Activated CD4-positive, CD25-positive, alpha-beta regulatory T cell treated with anti-CD3 and anti-CD28 coated beads, Interleukin-2, amount 50 U/mL, for 24 hours (primary cell): ENCODE results near the gene IFI35.
"Not testable (repeated sequence)": the region's sequence is repeated elsewhere in the genome, so short reads cannot be mapped to it uniquely, and the experiment has no call there.

Experiments
- ATAC-seq, 2 donors: fragments of 150-1000 bp; cut with Tn5 transposase; one replicate each; pipeline ENCODE4 v1.10.0; 2021; ENCODE audit warnings: mild to moderate bottlenecking in 1 of 2, moderate library complexity in 1 of 2

IFI35 gene

DNA sequence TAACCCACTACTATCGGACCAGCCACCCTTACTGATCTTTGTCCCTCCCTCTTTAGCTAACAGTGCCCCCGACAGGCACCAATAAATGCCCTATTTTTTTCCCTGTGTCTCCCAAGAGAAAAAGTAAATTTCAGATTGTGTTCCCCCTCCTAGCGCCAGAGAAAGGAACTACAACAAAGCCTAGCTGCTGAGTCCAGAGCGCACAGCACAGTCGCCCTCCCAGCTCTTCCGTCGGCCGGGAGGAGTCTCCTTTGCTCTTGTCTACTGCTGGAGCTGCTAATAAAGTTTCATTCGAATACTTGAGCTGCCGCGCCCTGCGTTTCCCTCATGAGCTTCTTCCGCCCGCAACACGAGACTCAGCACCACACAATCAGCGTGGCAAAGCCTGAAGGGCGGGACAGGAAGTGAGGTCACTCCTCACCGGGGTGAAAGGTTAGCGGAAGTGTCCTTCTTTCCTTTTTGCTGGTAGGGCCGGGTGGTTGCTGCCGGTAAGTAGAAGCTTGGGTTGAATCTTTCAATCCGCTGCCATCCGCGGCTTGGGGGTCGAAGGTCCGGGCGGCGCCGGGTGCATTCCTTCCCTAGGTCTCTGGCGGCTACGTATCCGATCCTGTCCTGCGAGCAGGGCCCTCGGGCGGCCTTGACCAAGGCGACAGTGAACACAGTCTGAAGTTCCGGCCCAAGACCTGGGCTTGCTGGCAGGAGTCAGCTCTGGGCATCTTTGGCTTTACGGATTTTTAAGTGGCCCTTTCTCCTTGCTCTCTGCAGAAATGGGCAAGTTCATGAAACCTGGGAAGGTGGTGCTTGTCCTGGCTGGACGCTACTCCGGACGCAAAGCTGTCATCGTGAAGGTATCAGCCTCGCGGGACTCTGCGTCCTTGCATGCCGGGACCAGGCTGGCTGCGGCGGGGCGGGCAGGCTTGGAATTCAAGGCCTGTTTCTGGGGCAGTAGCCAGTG is 8.3 kb upstream of the IFI35 start, which contains the start of gene RPL27:
Gene RPL27, plus strand, starts transcription at position 436 of the 955 bp plus-strand sequence. Its CDS starts 332 bp downstream, at position 768.
- ATAC-seq = peak; percentile 96 to 97

DNA sequence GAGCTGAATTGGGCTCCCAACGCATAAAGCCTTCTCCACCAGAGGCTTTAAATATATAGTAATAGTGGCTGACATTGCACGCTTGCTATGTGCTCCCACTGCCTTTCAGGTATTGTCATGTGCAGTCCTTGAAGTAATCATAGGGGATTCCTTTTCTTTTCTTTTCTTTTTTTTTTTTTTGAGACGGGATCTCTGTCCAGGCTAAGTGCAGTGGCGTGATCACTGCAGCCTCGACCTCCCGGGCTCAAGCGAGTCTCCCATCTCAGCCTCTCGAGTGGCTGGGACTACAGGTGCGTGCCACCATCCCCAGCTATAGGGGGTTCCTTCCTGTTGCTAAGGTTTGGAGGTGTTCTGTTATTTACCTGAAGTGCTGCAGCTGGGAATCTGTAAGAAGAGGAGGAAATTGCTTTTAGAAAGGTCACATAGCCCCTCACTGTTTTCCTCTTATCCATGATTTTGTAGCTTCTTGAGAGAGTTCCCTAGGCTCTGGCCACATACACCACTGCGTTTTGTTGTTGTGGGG is 7.5 kb upstream of the IFI35 start:
- no peak for ATAC-seq

DNA sequence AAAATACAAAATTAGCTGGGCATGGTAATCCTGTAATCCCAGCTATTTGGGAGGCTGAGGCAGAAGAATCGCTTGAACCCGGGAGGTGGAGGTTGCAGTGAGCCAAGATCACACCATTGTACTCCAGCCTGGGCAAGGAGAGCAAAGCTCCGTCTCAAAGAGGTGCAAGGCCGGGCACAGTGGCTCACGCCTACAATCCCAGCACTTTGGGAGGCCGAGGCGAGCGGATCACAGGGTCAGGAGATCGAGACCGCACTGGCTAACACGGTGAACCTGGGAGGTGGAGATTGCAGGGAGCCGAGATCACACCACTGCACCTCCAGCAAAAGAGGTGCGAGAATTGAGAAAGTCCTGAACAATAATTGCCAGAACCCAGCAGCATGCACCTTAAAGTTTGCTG is 5.7 kb upstream of the IFI35 start:
- not testable (repeated sequence) for ATAC-seq

DNA sequence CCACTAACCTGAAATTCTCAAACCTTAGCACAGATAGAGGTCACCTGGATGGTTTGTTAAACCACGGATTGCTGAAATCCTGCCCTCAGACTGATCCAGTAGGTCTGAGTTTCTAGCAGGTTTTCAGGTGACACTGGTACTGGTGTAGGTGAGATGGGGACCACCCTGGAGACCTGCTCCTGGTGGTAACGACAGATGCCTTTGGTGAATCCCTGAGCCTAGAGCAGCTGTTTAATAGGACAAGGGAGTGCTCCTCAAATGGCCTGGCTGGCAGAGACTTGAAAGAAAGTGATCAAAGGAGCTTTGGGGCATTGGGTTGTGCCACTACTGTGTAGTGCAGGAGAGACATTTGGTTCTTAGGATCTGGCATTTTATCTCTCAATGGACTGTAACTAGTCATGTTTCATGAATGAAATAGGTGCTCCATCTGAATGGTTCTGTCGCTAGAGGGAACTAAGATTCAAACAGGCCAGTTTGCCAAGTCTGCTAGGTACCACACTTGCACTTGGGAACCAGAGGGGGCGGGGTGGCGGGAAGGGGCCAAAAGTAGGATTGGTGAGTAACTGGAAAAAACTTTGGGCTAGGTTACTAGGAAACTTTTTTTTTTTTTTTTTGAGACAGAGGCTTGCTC is 2.9 kb upstream of the IFI35 start:
- ATAC-seq = no peak

DNA sequence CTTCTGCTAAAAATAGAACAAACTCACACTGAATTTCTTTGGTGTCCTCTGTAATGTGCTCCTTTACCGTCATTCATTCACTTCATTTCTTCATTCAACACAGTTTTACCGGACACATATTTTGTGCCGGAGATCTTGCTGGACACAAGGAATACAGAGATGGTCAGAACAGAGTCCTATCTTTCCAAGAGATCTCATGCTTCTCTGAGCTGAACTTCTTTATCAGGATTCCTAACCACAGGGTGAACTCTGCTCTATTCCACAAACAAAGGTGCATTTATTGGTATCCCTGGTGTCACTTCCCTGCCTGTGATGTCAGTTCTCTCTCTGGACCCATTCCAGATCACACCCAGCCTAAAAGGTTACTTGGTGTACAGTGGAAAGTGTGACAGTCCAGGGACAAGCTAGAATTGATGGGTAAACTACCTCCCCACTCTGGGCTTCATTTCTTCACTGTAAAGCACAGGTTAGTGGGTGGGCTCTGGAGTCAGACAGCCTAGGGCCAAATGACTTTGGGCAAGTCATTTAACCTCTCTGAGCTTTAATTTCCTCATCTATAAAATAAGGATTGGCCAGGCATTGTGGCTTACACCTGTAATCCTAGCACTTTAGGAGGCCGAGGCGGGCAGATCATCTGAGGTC is 4.2 kb downstream of the IFI35 start:
- ATAC-seq = no peak

DNA sequence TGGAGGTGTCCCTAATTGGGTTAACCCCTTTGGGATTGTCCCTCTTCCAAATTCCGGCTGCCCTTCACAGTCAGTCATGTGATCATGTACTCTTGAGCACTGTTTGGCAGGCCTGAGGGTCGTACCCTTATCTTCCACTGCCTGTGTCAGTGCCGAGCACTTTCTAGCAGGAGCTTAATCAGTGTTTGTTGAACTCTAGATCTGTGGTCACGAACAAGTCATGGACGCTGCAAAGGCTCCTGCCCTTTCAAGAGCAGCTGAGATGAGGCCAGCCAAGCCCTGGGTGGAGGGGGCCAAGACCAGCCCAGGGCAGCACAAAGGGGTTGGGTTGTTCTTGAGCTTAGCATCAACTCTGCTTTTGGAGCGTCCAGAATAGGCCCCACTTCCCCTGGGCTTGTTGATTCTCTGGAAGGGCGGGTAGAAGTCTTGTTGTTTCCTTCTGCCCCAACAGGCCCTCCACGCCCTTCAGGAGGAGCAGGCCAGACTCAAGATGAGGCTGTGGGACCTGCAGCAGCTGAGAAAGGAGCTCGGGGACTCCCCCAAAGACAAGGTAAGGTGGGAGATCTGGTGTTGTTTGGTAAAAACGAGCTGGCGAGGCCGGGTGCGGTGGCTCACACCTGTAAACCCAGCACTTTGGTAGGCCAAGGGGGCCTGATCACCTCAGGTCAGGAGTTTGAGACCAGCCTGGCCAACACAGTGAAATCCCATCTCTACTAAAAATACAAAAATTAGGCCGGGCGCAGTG is 5.3 kb downstream of the IFI35 start:
- ATAC-seq = no peak

DNA sequence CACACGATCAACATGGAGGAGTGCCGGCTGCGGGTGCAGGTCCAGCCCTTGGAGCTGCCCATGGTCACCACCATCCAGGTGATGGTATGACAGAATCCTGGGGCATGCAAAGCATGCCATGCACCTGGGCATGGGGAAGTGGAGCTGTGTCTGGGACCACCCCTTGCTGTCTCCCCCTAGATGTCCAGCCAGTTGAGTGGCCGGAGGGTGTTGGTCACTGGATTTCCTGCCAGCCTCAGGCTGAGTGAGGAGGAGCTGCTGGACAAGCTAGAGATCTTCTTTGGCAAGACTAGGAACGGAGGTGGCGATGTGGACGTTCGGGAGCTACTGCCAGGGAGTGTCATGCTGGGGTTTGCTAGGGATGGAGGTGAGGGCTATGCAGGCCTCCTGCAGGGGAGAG is 6.7 kb downstream of the IFI35 start:
- no peak for ATAC-seq

DNA sequence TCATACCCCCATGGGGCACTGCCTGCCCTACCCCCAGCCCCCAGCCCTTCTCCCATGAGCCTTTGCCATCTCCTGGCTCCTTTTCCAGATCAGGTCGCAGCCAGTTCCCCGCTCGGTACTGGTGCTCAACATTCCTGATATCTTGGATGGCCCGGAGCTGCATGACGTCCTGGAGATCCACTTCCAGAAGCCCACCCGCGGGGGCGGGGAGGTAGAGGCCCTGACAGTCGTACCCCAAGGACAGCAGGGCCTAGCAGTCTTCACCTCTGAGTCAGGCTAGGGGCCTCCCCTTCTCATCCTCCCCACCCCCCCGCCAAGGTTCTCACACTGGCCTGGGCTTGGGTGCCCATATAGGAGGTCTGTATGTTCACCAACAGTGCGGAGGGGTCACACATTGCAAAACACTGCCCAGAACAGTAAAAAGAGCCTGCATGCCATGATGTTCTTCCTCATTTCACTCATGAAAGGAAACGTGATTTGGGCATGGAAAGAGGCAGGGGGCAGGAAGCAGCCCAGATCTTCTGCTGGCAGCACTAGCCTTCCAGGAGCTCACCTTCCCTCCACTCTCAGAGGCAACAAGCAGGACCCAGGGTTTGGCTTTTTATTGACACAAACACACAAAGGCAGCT is 7.5 kb downstream of the IFI35 start:
- ATAC-seq = no peak

DNA sequence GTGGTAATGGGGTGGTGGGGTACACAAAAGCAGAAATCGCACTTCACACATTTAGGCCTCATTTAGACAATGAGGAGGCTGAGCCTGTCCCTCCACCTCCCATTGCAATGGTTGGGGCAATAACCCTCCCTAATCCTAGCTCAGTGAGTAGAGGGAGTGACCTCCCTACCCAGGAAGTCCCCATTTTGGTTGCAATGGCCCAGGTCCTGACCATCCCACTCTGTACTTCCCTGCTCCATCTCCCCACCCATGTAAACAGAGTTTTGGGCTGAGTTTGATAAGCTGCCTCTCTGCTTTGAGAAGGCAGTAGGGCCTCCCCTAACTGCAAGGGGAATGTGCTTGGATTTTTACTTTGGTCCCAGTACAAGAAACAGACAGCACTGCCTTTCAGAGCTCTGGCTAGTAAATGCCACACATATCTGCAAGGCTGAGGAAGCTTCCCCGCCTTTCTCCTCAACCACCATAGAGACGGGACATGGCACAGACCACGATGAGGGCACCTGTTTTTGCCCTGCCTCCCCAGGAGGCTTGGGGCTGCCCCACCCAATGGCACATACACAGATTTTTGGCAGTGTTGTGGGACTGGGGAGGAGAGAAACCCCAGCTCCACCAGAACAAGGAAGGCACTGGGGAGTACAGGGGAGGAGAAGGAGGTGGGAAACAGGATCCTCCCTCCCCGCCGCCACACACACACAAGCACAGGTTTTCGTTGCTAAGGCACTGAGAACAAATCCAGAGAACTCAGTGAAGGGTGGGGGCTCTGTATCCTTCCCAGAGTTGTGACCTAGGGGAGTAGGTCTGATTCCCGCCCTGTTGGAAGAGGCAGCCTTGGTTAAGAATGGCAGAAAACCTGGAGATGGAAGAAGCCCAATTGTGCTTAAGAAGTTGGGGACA is 8.3 kb downstream of the IFI35 start:
- ATAC-seq = no peak

DNA sequence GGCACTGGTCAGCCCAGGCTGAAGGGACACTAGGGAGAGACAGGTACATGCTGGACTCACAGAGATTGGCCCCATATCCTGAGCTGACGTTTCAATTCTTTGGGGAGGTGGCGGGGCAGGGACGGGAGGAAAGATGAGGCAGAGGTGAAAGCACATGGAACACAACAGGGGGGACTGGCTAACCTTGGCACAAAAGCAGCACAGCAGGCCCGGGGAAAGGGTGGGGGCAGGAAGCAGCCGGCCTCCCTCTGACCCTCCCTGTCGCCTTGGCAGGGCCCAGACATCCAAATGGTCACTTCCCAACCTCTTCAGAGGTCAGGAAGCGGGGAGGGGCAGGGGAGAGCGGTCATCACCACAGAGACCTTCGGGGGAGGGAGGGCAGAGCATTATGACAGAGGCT is 9.0 kb downstream of the IFI35 start:
- no peak for ATAC-seq

DNA sequence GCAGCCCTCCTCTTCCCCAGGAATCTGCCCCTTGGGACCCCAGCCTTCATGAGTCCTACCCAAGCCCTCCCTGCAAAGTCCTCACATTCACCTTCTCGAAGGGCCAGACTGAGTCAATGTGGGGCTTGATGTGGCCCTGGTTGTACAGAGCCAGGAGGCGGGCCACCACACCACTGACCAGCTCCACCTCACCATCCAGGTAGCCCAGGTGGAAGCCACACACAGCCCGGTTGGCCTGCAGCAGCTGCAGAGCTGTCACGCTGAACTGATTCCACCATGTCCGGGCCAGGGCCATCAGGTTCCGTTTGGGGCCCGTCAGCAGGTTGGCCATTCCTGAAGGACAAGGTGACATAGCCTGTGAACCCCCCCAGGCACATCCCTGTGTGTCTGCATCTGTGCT is 9.6 kb downstream of the IFI35 start:
- ATAC-seq = no peak

DNA sequence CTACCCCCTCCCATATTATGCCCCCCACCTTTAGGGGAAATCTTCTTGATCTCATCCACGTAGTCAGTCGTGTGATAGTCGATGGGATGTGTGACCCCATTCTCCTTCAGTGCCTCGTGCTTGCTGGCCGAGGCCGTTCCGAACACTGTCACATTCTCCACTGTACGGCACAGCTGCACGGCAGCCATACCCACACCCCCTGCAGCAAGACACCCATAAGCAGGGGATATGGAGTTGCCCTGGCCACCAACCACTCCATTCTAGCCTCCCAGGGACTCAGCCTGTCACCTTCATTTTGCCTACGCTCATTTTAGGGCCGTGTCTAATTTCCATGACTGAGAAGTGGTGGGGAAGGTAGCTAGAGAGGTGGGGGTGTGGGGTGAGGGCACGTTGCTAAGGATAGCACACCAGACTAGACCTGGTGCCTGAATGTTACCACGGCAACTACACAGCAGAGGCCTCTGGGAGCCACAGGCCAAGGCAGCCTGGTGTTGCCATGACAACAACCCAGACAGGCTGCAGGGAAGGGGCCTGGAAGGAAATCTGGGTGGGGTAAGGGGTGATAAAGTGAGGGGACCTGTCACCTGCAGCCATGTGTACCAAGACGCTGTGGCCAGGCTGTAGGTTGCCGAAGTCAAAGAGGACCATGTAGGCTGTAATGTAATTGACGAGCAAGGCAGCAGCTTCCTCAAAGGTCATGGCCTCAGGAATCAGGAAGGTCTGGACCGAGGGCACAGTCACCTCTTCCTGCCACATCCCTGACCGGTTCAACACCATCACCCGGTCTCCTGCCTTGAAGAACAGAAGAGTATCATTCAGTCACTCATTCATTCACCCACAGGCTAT is 11.6 kb downstream of the IFI35 start:
- peak in 1 of 2 donors; percentile 12 for ATAC-seq

DNA sequence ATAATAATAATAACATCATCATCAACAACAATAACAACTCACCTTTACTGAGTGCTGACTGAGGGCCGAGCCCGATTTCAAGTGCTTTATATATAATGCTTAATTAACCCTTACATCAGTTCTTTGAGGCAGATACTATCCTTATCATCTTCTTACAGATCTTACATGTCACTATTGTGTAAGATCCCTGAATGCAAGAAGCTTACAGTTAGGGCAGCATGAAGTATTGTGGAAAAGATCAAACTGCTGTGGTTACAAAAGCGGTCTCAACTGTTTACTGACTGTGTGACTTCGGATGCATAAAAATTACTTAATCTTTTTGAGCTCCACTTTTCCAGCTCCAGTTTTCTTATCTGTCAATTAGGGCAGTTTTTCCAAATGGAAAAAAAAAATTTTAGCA is 12.3 kb downstream of the IFI35 start:
- no peak for ATAC-seq

DNA sequence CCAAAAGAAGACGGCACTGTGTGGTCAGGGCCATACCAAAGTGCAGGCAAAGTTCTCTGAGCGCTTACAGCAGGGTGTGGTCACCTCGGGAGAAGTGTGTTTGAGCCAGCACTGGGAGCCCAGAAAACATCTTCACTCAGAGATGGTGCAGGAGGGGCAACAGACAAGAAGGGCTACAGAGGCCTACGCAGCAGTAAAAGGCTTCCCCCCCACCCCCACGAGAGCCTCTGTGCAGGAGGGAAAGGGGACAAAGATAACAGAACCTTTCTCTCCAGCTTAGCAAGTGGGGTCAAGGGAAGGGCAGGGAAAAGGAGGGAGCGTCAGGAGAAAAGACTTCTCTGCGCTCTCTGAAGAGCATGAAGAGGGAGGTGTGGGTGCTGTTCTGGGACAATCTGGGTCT is 12.8 kb downstream of the IFI35 start:
- ATAC-seq = no peak

DNA sequence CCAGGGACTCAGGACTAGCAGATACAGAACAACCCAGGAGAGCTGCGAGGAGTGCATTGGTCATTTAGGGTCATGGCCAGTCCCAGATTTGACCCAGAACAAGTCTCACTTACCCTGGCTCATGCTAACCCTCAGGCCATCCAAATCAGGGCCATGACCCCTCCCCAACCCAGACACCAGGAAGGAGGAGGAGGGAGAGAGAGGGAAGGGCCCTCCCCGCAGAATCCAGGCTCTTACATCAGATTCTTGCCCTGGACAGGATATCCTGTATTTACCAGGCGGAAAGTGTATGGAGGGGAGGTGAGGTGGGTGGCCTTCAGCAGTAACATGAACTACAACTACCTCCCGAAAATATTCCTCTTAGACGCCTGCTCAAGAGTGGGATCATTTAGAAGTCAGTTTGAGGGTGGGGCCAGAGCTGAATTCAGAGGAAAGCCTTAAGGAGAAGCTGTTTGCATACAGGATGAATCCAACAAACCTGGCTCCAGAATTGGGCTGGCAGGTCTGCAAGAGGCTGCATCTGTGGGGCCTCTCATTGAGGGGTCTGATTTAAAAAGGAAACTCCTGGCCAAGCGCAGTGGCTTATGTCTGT is 13.5 kb downstream of the IFI35 start:
- no peak for ATAC-seq

DNA sequence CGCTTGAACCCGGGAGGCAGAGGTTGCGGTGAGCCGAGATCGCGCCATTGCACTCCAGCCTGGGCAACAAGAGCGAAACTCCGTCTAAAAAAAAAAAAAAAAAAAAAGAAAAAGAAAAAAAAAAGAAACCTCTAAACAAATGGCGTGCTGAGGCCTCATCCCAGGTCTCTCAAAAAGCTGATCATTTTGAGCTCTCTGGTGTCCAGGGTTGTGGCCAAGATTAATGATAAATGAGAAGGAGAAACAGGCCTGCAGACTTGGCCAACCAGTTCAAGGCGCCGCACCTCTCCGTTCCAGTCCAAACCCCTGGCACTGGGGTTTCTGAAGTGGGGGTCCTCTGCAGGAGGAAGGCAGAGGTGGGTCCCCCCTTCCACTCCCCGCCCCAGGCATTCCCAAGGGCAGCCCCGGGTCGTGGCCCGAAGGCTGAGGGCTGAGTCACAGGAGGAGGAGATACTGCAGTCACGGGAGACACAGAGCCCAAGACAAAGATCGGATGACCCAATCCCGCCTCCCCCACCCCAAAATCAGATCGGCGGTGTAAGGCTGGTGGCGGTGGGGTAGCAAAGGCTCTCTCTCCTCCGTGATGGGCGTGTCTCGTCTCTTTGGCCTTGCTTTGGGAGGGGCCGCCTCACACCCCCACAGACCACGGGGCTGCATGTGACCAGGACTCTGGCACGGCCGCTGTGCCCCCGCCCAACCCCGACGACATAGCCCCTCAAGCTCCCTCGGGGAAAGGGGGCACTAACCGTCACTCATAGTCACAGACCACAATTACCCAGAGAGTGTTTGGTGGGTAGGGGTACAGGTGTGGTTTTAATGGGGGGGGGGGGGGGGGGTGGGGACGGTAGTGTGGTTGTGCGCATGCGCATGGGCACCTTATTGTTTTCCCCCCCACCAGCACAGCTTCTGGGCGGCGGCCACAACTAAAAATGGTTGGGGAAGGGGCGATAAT is 14.5 kb downstream of the IFI35 start:
- no peak for ATAC-seq

DNA sequence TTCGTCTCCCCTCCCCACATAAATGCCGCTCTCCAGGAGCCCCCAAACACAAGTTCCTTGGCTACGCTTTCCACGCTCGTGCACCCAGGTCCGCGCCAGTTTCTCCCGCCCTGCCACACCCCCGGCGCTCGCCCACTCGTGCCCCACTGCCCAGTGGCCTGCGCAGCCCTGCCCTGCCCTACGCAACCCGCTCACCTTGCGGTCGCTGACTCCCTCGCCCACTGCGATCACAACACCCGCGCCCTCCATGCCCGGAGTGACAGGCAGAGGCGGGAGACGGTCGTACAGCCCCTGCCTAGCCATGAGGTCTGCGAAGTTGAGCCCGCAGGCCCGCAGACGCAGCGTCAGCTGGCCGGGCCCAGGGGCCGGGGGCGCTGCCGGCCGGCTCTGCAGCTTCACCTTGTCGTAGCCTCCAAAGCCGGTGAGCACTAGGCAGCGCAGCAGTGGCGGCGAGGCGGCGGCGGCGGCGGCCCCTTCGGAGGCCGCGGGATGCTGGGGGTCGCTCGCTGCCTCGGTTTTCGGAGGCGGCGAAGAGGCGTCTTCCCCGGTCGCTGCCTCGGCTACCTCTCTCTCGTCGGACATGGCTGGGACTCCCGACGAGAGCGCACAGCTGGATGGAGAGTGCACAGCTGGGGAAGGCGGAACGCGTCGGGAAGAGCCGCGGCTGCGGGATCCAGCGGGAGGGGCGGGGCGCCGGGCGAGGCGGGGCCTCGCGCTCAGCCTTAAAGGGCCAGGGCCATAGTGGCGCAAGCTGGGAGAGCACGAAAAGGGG is 15.3 kb downstream of the IFI35 start, which contains the start of gene VAT1:
Gene VAT1, minus strand, starts transcription at position 645 of the 772 bp plus-strand sequence. Its CDS starts 63 bp downstream, at position 582.
- peak; percentile 55 to 68 for ATAC-seq
